H1 (cell line): ENCODE data around the gene CENPV. TPM values are rescaled to one million over a fixed set of nuclear protein-coding genes. Genes with fewer than 3 reads are reported as not detected.
A peak's percentile ranks its signal among the peaks of the same experiment; 100 is the strongest.

Source experiments
- CBX5 ChIP-seq: fragments of 300-800, 300-1000 bp; sonication (generic); IDR thresholded peaks from 2 replicates; pipeline ENCODE4 v1.7.1; 2016; ENCODE audit warnings: antibody characterized with exemption, low read length, low read depth
- CEBPB ChIP-seq: IDR thresholded peaks from 2 replicates; pipeline ENCODE4 v1.6.1; 2012; ENCODE audit warnings: low read depth, low read length
- CHD2 ChIP-seq: IDR thresholded peaks from 2 replicates; pipeline ENCODE4 v1.6.1; 2012; ENCODE audit warnings: low read length, improper control_type of control experiment
- E2F6 ChIP-seq: IDR thresholded peaks from 2 replicates; pipeline ENCODE4 v1.6.1; 2012; ENCODE audit warnings: inconsistent platforms
- EGR1 ChIP-seq: IDR thresholded peaks from 2 replicates; pipeline ENCODE4 v1.6.1; 2011; ENCODE audit warnings: low read depth, low read length, borderline replicate concordance
- HDAC2 ChIP-seq, 2 experiments: fragments of 300-600 bp in 1 of 2; sonication (generic) in 1 of 2; IDR thresholded peaks; 2 replicates each; pipeline ENCODE4 v1.6.1; 2011 to 2012; ENCODE audit warnings: low read depth in 2 of 2, low read length in 2 of 2, mild to moderate bottlenecking in 2 of 2, moderate library complexity in 2 of 2, borderline replicate concordance in 1 of 2, inconsistent platforms in 1 of 2
- MAX ChIP-seq: IDR thresholded peaks from 2 replicates; pipeline ENCODE4 v1.6.1; 2012; ENCODE audit warnings: inconsistent platforms
- PHF8 ChIP-seq: fragments of 200-600 bp; sonication (generic); conservative IDR thresholded peaks from 2 replicates; pipeline ENCODE4 v1.7.1; 2012; ENCODE audit warnings: low read depth, mild to moderate bottlenecking, inconsistent platforms, low read length, moderate library complexity
- POLR2A ChIP-seq, 2 experiments: IDR thresholded peaks; 1 replicate in 1 of 2; 2 replicates in 1 of 2; pipeline ENCODE4 v1.6.1; 2011; ENCODE audit warnings: low read depth in 2 of 2, low read length in 2 of 2, mild to moderate bottlenecking in 2 of 2; ENCODE audit errors: control extremely low read depth in 1 of 2
- RBBP5 ChIP-seq: IDR thresholded peaks from 2 replicates; pipeline ENCODE4 v1.7.1; 2012; ENCODE audit warnings: low read depth, mild to moderate bottlenecking, inconsistent platforms, low read length, moderate library complexity, borderline replicate concordance
- SAP30 ChIP-seq: fragments of 300-600 bp; sonication (generic); IDR thresholded peaks from 2 replicates; pipeline ENCODE4 v1.7.1; 2012; ENCODE audit warnings: low read length, moderate library complexity, mild to moderate bottlenecking, inconsistent platforms; ENCODE audit not compliant: insufficient read depth, insufficient replicate concordance
- TAF1 ChIP-seq: IDR thresholded peaks from 2 replicates; pipeline ENCODE4 v1.6.1; 2011; ENCODE audit warnings: mild to moderate bottlenecking, low read depth, low read length
- TBP ChIP-seq: IDR thresholded peaks from 2 replicates; pipeline ENCODE4 v1.6.1; 2011; ENCODE audit warnings: low read depth, low read length, improper control_type of control experiment
- TEAD4 ChIP-seq: IDR thresholded peaks from 2 replicates; pipeline ENCODE4 v1.6.1; 2012; ENCODE audit warnings: low read depth, low read length, inconsistent platforms, mixed read lengths
- polyA plus RNA-seq, 7 experiments: library from polyadenylated mRNA; depleted of rRNA in 3 of 7; stranded (reverse) in 5 of 7; unstranded in 2 of 7; fragments of >200 nt in 5 of 7; fragments of 200-250 nt in 2 of 7; gene quantifications; 1 replicate in 5 of 7; 2 replicates in 1 of 7; 4 replicates in 1 of 7; pipeline versions ENCODE4 v1.2.1 to v1.2.3, GENCODE V29; 2011 to 2013; ENCODE audit warnings: missing spikeins in 2 of 7, mixed read lengths in 2 of 7
- total RNA-seq: library from RNA; stranded (reverse); fragmentation: NEBNext Ultra II Directional; extraction: Animal tissue kit (Norgen Biotek cat#: 25700); gene quantifications from 2 replicates; pipeline ENCODE4 v1.2.1, GENCODE V29; 2021

Gene CENPV
- total and polyA plus RNA-seq, 2 of the 8 experiments (the other 6 are each of a cell fraction or from before 2014, with no cell fraction given): 249 to 260 TPM

- TF ChIP-seq HDAC2 (IDR thresholded peaks at IDR 0.05; ENCODE audit: borderline replicate concordance in 1 of 2, low read depth in 2 of 2, low read length in 2 of 2) (peak in 1 of 2 experiments; percentile 64; a peak in 1 of 4 replicates), TBP (peak; percentile 41; the same call in 1 of the 2 replicates), CBX5 (no peak), RBBP5 (peak; percentile 16; the same call in 1 of the 2 replicates), E2F6 (peak; percentile 77), SAP30 (no peak), CHD2 (peak; percentile 96), TAF1 (peak; percentile 77), POLR2A (IDR thresholded peaks at IDR 0.05; ENCODE audit: control extremely low read depth in 1 of 2, low read depth in 2 of 2, low read length in 2 of 2) (peak; percentile 54 to 56; a peak in 2 of 3 replicates), MAX (peak; percentile 70), TEAD4 (no peak), PHF8 (peak; percentile 79; the same call in 1 of the 2 replicates), EGR1 (no peak), CEBPB (no peak)
- TF ChIP-seq, all 59 proteins: peak for 11
These were observed at the start of gene CENPV (continued) for GRCh38 chr17:16353317-16354174.
